HG03457 (cell line): ENCODE results near the gene BLCAP.

Experiments used
- ATAC-seq: cut with Tn5 transposase; IDR thresholded peaks from one replicate; pipeline ENCODE4 v1.9.1; 2021; ENCODE audit warnings: moderate number of reproducible peaks; ENCODE audit not compliant: unreplicated experiment

The BLCAP gene

DNA sequence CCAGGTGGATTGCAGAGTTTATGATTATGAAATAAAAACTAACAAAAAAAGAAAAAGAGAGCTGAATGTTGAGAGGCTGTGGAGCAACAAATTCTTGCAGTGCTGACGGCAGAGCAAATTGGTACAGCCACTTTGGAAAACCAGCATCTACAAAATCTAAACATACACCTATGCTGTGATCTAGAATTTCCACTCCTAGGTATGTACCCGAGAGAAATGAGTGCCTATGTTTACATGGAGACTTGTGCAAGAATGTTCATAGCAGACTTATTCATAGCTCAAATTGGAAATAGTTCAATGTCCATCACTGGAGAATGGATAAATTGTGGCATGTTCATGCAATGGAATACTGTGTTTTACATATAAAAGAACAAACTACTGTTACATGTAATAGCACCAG is 3.0 kb upstream of the BLCAP start:
- ATAC-seq, result no peak

DNA sequence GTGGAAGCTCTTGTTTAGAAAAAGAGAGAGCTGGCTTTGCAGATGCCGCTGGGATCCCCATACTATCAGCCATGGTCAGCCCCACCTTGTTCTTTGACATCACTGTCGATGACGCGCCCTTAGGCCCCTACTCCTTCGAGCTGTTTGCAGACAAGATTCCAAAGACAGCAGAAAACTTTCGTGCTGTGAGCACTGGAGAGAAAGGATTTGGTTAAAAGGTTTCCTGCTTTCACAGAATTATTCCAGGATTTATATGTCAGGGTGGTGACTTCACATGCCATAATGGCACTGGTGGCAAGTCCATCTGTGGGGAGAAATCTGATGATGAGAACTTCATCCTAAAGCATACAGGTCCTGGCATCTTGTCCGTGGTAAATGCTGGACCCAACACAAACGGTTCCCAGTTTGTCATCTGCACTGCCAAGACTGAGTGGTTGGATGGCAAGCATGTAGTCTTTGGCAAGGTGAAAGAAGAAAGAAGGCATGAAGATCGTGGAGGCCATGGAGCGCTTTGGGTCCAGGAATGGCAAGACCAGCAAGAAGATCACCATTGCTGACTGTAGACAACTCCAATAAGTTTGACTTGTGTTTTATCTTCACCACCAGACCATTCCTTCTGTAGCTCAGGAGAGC is 2.4 kb upstream of the BLCAP start:
- no peak for ATAC-seq

DNA sequence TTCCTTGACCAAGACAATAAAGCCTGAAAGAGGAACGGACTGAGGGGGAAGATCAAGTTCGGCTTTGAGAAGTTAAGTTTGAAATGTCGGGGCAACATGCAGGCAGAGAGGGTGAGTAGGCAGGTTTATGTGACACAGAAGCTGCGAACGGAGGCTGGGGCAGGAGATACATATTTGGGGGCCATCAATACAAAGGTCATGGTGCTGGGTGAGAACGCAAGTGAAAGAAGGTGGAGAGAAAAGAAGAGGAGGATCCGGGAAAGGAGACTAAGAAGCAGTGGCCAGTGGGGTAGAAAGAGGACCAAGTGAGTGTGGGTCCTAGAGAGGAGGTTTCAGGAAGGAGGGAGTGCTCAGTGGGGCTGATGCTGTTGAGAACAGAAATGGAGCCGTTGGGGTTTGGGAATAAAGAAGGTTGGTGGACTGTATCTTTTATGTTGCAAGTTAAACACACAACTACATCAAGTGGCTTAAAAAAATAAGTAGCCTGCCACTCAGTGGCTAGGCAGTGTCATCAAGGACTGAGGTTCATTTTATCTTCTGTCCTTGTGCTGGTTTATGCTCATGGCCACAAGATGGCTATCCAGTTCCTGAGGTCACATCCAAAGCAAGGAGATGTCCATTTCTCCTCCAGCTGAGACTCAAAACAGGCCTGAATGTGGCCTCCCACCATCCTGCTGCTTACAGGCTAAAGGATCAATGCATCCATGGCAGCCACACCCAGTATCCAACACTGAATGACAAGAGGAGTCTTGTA is 1.7 kb upstream of the BLCAP start:
- no peak for ATAC-seq

DNA sequence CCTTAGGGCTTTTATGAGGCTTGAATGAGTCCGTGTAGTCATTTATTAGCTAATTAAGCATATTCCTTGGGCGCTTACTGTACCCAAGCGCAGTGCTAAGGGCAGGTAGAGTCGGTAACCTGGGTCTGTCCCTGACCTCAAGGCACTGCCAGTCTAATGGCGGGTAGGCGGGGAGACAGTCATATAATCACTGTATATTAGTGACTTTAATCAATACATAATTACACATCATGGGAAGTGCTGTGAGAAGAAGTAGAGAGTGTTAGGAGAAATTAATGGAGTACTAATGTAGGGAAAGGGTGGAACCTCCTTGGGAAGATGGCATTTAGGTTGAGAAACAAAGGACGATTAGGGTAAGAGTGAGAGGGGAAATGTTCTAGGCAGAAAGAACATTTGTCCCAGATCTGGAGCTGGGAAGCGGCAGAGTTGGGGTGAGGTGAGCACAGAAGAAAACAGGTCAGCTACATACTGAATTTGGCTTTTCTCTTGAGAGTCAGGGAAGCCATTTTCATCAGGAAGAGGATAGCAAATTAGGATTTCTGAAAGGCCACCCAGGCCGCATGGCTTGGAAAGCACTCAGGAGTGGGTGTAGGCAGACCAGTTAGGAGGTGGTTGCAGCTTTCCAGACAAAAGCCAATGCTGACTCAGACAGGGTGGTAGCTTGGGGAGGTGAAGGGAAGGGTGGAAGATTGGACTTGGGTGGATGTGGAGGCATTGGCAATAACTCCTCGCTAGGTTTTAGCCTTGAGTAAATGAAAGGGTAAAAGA is 954 bp upstream of the BLCAP start:
- no peak for ATAC-seq

DNA sequence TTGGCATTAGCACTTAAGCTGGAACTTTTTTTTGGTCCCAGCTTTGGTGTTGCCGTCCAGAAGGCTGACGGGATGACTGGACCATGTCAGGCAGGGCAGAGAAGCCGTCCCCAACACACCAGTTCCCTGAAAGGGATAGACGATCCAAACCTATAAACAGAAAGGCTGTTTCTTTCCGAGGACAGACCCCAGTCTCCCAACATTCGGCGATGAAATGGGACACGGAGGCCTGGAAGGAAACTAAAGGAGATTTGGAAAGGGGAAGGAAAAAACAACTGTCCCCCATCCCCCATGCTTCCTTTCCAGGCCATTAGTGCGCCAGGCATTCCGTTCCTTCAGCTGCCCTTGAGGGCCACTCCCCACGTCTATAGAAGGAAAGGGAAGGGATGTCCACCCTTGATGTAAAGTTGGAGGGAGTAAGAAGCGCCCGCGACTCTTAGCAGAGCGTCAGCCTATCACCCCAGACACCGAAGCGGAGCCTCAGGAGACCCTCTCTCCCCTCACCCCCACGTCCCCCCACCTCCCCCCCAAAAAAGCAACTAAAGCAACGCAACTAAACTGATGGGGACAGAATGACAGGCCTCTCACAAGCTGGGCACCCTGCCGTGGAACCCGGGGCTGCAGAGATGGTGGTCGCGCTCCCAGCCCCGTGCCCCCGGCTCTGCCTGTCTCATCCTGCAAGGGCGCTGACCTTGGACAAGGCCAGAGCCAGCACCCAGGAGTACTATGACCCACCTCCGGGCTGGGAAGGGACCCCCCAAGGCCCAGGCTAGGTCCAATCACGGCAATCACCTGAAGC is 638 bp downstream of the BLCAP start:
- no peak for ATAC-seq

DNA sequence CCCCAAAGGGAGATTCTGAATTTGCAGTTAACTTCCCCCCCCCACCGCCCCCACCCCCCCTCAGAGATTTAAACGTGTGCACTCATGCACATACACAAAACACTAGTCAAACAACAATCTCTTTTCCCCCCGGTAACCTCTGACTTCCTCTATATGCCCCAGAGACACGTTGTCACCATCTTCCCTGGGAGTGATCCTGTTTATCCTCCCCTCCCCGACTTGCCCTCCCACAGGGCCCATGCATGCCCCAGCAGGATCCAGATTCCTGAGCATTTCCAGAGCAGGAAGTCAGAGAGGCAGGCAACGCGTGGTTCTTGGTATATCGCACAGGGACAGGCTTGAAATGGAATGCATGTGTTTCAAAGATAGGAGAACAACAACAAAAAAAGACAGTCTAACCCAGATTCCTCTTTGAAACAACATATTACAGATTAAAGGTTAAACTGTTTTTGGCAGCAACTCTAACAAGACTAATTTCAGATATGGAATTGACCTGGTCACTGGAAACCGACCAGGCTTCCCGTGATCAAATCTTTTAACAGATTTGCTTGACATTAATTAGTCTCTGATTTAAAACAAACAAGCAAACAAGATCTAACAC is 1.3 kb downstream of the BLCAP start:
- no peak for ATAC-seq

DNA sequence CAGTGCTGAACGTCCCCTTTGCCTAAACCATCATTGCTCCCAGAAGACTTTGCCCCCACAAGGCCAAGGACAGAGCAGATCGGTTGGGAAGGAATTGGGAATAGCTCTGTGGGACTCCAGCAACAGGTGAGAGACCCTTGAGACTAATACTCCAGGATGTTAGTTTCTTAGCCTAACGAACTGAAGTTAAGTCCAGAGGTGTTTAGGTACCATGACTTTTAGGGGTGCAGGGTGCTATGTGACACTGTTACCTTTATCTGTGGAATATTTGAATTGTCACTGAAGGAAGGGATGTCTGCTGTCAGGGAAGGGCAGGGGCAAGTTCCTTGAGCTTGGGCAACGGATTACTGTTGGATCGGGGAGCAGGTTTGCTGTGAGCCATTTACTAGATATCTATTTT is 1.9 kb downstream of the BLCAP start:
- no peak for ATAC-seq

DNA sequence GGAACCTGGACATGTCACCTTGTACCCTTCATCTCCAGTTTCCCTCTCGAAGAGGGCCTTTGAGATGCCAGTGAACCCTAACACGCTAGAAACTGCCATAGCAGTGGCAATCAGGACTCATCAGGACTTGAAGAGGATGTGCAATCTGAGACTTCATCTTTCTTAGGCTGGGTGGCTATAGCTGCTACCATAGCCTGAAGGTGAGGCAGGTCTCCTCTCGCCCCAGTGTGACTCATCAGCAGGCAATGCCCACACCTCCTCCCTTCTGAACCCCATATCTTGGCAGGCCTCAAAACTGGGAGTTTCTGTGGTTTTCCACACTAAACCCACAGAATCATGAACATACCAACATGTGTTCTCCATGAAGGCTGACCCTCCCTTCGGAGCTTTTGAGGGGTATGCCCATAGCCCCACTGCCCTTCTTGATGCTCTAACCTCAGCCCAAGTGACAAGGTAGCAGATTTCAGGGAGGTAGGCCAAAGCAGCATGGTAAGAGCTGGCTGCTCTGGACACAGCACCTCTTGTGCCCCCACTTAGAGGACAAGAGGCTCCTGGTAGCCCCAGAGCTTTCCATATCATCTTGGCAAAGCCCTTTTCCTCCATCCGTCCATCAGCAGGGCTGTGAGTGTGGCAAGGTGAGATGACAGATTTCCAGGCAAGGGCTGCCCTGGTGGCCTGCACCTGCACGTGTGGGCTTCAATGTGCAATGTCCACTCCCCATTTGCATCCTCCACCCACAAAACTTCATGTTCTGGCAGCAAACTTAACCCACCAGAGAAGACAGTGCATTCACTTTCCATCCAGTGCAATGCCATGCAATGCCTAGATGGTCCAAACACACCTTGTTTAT is 2.6 kb downstream of the BLCAP start:
- ATAC-seq, result no peak

DNA sequence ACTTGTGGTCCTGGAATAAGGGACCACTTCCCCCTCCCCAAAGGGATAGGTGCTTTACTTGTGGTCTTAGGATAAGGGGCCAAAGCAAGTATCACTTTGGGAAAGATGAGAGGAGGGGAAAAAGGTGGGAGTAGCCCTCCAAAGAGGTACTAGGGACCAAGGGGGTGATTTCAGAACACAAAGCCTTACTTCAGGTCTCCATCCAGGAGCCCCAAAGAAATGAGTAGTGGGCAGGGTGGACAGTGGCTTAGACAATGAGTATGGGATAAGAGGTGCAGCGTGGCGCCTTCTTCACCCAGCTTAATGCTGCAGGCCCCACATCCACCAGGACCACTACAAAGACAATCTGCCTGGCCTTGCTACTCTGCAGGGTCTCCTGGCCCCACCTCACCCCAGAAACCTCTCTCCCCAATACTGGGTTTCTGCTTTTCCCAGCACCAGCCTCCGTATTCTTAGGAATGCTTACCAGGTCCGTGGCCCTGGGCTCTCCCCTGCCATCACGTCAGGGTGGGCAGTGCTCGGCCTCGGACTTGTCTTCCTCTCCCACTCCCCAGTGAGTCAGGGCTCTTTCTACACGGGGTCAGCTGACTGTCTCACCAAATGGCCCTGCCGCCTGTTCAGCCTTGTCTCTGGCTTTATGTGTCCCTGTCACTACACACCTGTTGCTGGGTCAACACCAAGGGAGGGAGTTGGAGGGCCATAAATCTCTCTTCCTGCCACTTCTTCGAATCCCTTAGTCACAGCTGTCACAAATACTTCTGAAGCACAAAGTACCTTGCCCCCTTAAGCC is 3.6 kb downstream of the BLCAP start:
- no peak for ATAC-seq

DNA sequence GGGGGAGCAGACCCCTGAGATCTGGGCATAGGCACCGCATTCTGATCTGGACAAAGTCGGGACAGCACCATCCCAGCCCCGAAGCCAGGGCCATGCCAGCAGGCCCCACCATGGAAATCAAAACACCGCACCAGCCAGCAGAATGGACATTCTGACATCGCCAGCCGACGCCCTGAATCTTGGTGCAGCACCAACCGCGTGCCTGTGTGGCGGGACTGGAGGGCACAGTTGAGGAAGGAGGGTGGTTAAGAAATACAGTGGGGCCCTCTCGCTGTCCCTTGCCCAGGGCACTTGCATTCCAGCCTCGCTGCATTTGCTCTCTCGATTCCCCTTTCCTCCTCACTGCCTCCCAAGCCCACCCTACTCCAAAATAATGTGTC is 4.7 kb downstream of the BLCAP start:
- ATAC-seq, result no peak

DNA sequence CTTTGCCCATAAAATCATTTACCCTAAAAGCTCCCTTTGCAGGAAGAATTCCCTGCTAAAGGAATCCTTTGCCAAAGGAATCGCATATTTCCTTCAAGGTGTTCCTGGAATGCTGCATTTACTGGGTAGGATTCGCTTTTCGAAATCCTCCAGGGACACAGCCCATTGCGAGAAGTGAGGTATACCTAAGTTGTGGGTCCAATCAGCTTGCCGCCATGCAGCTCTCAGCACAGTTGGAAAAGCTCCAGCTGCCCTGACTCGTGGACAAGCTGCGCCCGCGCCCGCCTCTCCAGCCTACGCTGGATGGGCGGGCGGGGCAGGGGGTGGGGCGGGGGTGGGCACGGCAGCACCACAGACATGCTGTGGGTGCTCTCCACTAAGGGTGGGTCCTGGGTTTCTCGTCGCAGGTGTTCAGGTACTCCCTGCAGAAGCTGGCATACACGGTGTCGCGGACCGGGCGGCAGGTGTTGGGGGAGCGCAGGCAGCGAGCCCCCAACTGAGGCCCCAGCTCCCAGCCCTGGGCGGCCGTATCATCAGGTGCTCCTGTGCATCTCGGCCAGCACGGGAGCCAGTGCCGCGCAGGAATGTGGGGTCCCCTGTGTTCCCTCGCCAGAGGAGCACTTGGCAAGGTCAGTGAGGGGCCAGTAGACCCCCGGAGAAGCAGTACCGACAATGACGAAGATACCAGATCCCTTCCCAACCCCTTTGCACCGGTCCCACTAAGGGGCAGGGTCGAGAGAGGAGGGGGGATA is 5.2 kb downstream of the BLCAP start:
- no peak for ATAC-seq

DNA sequence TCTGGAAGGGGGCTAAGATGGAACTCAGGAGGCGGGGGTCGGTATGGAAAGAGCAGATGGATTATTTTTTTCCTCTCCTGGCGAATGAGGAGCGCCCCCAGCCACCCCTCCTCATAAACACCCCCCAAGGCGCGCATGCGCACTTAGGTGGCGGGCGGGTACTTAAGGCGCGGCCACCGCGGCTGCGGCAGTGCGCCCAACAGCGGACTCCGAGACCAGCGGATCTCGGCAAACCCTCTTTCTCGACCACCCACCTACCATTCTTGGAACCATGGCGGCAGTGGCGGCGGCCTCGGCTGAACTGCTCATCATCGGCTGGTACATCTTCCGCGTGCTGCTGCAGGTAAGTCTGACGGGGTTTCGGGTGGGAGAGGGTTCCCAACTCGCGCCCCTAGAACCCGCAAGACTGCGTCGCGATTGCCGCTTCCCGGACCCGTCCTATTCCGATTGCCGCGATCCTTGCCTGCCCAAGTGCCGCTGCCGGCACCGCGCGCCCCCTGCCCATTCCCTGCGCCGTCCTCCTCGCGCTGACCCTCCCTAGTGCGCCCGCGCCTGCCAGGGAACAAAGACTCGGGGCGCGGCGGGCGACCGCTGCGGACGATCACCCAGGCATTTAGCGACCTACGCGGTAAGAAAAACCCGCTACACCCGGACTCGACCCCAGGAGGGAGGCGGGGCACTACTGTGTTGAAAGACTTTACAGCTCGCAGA is 6.5 kb downstream of the BLCAP start, which contains the start of gene NNAT:
Gene NNAT (plus strand): TSS at position 190 of the 711 bp plus-strand sequence. CDS start 82 bp downstream, at position 272.
- ATAC-seq, result no peak

DNA sequence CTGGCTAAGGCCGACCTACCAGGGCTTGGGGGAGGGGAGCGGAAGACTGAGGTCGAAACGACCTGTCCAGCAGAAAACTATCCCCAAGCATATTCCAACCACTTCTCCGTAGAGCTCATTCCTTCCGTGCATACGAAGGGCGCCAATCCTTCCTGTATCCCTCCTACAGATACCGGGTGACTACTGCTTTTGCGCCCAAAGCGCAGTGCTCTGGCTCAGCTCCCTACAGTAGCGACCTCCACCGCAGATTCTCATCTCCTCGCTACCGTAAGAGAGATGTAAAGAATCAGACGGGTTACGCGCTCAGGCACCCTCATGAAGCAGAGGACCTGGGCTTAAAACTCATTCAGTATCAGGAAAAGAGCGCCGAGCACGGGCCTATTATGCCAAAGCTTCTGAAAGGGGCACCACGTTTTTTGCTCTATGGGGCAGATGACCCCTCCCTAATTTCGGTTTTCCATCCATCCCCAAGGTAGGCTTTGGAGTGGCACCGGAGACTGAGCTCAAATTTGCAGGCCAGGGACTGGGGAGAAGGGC is 7.2 kb downstream of the BLCAP start:
- no peak for ATAC-seq

DNA sequence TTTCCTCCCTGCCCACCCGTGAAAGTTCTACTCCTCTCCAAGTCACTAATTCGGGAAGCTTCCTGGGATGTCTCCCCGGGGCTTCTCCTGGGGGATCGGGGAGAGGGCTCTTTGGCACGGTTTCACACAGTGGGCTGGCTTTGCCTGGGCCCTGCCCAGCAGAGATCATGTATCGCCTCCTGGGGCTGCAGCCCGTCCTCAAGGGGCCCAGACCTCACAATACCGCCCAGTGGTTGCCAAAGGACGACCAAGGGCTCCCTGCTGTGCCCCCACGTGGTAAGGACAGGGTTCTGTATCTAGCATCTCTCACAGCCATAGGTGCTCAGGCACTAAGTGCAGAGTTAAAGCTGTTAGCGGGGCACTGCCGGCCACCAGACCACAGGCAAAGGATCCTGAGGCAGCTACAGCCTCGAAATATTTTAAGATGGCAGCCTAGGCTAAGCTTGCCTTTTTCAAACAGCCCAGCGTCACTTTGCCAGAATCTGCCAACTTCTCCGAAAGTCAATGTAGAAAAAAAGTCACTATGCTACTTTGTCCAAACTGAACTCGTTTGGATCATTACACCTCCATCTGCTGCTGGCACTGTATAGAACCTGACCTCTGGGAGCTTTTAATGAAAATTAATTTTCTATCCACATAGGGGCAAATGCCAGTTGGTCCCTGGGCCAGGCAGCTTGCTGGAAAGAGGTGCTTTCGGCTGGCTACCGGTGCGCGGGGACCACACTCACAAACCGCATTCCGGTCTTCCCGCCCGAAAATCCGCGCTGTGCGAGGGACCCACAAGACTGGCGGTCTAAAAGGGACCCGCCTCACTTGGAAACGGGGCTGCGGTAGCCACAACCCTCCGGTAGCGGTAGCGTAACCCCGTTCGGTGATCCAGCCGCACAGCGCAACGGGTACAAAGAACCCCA is 7.9 kb downstream of the BLCAP start:
- no peak for ATAC-seq

DNA sequence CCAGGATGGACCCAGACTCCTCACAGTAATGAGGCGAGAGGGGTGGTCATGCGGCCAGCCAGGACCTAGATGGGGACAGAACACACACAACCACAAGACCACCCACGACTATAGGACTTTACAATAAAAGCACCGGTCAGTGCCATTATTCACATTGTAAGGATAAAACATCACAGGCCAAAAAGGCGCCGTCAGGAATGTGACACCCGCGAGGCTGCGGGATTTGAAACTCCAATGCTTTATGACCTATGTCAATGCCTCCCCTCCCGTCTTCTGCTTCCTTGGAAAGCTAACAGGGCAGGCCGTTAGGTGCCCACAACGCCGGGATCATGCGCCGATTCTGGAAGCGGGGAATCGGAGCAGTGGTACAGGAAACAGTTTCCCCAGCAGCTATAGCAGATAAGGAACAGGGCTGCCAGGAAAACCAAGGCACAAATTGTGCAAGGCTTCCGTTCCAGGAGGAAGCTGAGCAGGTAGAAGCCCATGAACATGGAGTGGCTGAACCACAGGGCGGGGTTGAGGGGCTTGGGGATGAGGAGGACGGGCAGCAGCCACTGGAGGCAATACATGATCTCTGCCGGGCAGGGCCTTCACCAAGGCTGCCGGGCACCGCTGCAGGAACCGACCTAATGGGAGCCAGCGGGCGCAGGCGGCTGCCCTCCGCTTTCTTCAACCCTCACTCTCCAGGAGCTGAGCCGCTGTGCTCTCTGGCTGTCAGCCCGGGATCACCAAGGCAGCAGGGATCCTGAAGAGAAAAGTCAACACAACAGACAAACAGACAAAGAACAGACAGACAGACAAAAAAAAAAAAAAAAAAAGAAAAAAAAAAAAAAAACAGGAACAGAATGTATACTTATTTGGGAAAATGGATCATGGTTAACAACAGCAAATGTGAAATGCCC is 8.8 kb downstream of the BLCAP start:
- no peak for ATAC-seq
